MG63 (cell line): ENCODE measurements around the gene ZNF205. TPM values are rescaled to one million over a fixed set of nuclear protein-coding genes. Genes with fewer than 3 reads are reported as not detected.

Experiments
- DNase-seq: peaks from one replicate; pipeline ENCODE4 v3.0.0-alpha.2; 2020
- H3K27me3 ChIP-seq: fragments of 250-450 bp; sonication (Bioruptor Pico); 2 replicates; pipeline ENCODE4 v1.5.1; 2020; ENCODE audit warnings: mild to moderate bottlenecking, moderate library complexity
- H3K36me3 ChIP-seq: fragments of 250-450 bp; sonication (Bioruptor Pico); 2 replicates; pipeline ENCODE4 v1.5.1; 2020; ENCODE audit warnings: mild to moderate bottlenecking, moderate library complexity
- H3K4me3 ChIP-seq: fragments of 250-450 bp; sonication (Bioruptor Pico); 2 replicates; pipeline ENCODE4 v1.5.1; 2020; ENCODE audit warnings: mild to moderate bottlenecking, moderate library complexity
- H3K9me3 ChIP-seq: fragments of 250-450 bp; sonication (Bioruptor Pico); 2 replicates; pipeline ENCODE4 v1.5.1; 2020; ENCODE audit warnings: mild to moderate bottlenecking, moderate library complexity
- total RNA-seq: library from RNA; depleted of rRNA; stranded (reverse); fragments of >200 nt; shearing (Covaris generic); gene quantifications from 2 replicates; pipeline ENCODE4 v1.2.3, GENCODE V29; 2014; ENCODE audit warnings: low replicate concordance

The ZNF205 gene
- total RNA-seq, 1 experiment from 2014 or later = 22.6 TPM

DNA sequence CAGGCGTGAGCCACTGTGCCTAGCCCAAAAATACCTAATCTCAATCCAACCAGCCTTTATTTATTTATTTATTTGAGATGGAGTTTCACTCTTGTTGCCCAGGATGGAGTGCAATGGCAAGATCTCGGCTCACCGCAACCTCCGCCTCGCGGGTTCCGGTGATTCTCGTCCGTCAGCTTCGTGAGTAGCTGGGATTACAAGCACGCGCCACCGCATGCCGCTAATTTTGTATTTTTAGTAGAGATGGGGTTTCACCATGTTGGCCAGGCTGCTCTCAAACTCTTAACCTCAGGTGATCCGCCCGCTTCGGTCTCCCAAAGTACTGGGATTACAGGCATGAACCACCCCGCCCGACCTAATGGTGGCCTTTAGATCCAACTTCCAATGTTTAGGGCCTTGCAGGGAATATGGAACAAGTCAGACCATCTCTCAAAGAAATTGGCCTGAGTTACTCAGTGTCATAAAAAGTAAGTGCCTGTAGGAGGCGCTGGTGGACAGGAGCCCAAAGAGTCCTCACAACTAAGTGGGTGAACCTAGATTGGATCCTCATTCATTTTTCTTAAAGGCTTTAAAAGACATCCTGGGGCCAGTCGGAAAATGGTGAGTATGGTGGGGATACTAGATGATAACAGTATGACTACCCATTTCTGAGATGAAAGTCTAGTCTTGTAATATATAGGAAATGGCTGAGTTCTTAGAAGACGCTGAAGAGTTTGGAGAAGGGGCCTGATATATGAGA is 17.9 kb upstream of the ZNF205 start:
- DNase-seq = peak; percentile 12
- no peaks in the 10 kb centered on the region for H3K9me3 ChIP-seq

GRCh38 chr16:3095869-3096268 is 16.5 kb upstream of the ZNF205 start:
- Histone ChIP-seq H3K36me3 (no peaks in the 10 kb centered on the region), H3K9me3 (no peaks in the 10 kb centered on the region), H3K27me3 (no peaks in the 10 kb centered on the region; the same call in 1 of the 2 replicates), H3K4me3 (no peak overlapping the region)
- DNase-seq = no peak

More for the DNA sequence above, 17.9 kb upstream of the ZNF205 start:
- no peaks in the 10 kb centered on the region for H3K36me3 ChIP-seq
- no peaks in the 10 kb centered on the region; the same call in 1 of the 2 replicates for H3K27me3 ChIP-seq
- no peak overlapping the region for H3K4me3 ChIP-seq

- no peaks in the 10 kb centered on the region; the same call in 1 of the 2 replicates for H3K27me3 ChIP-seq
- no peaks in the 10 kb centered on the region for H3K9me3 ChIP-seq
- no peaks in the 10 kb centered on the region for H3K36me3 ChIP-seq
- H3K4me3 ChIP-seq = no peak overlapping the region
- DNase-seq = no peak
Measured at GRCh38 chr16:3096362-3096761, 16.0 kb upstream of the ZNF205 start.

- no peaks in the 10 kb centered on the region for H3K9me3 ChIP-seq
- H3K36me3 ChIP-seq = no peaks in the 10 kb centered on the region
- no peak overlapping the region for H3K4me3 ChIP-seq
- no peaks in the 10 kb centered on the region; the same call in 1 of the 2 replicates for H3K27me3 ChIP-seq
- DNase-seq = no peak
Measured at GRCh38 chr16:3097266-3097665, 15.1 kb upstream of the ZNF205 start.

GRCh38 chr16:3098459-3099394 is 13.7 kb upstream of the ZNF205 start, which contains the start of gene ZSCAN10:
Gene ZSCAN10, minus strand, starts transcription at chr16:3099294. Its CDS starts 6,357 bp downstream, at chr16:3092937.
- no peaks in the 10 kb centered on the region for H3K36me3 ChIP-seq
- no peak within 1 kb of the TSS for H3K4me3 ChIP-seq
- H3K9me3 ChIP-seq = no peaks in the 10 kb centered on the region
- H3K27me3 ChIP-seq = no peaks in the 10 kb centered on the region
- DNase-seq = no peak

GRCh38 chr16:3099395-3099731 is 13.0 kb upstream of the ZNF205 start:
- no peak overlapping the region for H3K4me3 ChIP-seq
- no peaks in the 10 kb centered on the region for H3K27me3 ChIP-seq
- H3K36me3 ChIP-seq = no peaks in the 10 kb centered on the region
- no peaks in the 10 kb centered on the region for H3K9me3 ChIP-seq
- DNase-seq = no peak

DNA sequence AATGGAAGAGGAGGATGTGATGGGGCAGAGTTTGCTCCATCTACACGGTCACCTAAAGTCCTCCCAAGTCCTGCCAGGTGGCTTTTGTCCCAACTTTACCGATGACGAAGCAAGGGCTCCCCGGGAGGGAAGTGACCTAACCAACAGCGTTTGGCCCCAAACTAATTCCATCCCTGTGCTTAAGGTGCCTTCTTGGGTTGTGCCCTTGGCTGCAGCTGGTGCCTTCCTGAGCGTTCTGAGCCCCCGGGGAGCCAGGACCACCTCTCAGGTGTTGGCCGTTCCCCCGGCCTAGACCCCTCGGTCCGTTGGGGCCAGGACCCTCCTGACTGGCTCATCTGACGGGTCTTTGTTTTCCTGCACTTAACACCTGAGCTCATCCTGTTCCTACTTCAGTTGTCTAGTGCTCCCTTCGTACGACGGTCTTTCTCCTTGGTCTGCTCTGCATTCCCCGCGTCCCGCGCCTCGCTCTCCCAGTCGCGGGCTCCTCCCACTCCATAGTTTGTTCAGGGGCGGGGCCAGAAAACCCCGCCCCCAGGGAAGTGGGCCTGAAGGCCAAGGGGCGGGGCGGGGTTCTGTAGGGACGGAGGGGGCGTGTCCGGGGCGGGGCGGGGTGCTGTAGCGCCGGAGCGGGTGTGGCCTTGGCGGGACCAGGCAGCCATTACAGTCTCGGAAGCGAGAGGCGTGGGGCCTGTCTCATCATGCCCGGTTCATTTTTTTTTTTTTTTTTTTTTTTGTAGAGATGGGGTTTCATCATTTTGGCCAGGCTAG is 12.5 kb upstream of the ZNF205 start:
- no peaks in the 10 kb centered on the region for H3K27me3 ChIP-seq
- no peaks in the 10 kb centered on the region for H3K9me3 ChIP-seq
- no peaks in the 10 kb centered on the region for H3K36me3 ChIP-seq
- DNase-seq = peak; percentile 91
- peak overlapping the region; percentile 11; the same call in 1 of the 2 replicates for H3K4me3 ChIP-seq

DNA sequence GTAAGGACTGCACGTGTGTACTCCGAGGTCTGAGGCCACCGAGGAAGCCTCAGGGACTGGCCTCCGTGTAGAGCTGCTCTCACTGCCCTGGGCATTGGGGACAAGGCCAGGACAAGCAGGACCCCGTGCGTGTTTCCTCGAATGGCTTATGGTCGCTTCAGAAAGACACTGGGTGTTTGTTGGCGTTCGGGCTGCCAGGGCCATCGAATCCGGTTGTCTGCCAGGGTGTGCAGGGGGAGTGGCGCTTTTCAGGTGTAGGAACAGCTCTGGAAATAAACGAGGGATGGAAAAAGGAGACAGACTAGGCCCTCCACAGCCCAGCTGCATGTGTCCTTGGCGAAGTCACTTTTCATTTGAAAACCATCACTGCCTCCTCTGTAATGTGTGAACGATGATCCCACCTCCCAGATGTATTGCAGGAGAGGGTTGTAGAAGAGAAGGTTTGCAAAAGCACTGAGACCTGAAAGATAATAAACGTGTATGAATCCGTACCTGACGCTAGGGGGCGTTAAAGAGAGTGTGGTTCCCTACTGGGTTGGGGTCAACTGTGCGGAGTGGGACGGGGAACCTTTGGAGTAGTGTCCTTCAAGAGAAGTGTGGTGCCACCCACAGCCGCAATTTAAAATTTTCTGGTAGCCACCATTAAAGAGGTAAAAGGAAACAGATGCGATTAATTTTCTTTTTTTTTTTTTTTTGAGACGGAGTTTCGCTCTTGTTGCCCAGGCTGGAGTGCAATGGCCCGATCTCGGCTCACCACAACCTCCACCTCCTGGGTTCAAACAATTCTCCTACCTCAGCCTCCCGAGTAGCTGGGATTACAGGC is 11.2 kb upstream of the ZNF205 start:
- H3K4me3 ChIP-seq = no peak overlapping the region; the same call in 1 of the 2 replicates
- no peak for DNase-seq

DNA sequence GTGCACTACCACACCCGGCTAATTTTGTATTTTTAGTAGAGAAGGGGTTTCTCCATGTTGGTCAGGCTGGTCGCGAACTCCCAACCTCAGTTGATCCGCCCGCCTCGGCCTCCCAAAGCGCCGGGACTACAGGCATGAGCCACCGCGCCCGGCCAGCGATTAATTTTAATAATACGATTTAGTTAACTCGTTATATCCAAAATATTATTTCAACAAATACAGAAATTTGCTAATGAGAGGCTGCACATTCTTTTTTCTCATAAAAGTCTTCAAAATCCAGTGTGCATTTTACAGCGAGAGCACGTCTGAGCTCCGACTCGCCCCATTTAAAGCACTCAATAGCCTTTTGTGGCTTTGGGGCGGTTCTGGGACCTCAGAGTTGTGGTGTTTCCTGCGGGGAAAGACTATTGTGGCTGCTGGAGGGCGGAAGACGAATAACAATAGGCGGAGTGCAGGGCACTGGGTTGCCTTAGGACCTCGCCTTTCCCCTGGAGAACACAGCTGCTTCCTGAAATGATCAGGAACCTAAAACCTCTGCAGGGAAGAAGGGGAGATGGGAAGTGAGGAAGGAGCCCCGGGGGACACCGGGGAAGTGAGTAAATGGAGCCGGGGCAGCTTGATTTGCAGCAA is 10.4 kb upstream of the ZNF205 start:
- Histone ChIP-seq H3K4me3 (no peak overlapping the region), H3K36me3 (no peaks in the 10 kb centered on the region), H3K9me3 (no peaks in the 10 kb centered on the region), H3K27me3 (no peaks in the 10 kb centered on the region)
- DNase-seq = no peak

More for the DNA sequence above, 11.2 kb upstream of the ZNF205 start:
- H3K36me3 ChIP-seq = no peaks in the 10 kb centered on the region
- H3K27me3 ChIP-seq = no peaks in the 10 kb centered on the region
- no peaks in the 10 kb centered on the region for H3K9me3 ChIP-seq

DNA sequence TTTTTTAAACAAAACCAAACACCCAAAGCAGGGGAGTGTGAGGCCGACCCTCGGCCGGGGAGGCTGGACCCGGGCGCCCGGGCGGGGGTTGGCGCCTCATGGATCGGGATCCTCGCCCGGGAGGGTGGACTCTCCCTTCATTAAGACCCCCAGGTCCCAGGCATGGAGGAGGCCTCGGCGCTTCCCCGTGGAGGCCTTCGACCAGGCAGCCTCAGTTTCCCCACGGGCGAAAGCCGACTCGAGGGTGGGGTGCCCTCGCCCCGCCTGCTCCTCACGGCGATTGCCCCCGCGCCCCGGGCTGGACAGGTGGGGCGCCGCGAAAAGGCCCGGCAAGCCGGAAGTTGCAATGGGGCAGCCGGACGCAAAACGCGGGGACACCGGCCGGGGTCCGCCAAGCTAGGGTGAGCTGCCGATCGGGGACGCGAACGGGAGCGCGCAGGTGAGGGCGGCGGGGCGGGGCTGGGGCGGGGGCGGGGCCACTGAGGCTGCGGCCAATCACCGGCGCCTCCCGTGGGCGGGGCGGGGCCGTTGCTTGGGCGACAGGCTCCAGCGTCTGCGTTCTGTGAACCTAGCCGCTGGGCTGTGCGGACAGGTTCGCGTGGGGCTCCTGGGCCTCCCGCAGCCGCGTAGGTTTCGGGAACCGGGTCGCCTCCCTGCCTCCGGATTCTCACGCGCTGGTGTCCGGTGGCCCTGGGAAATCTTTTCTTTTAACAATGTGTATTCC is 6.0 kb upstream of the ZNF205 start:
- H3K9me3 ChIP-seq = no peaks in the 10 kb centered on the region
- H3K27me3 ChIP-seq = no peaks in the 10 kb centered on the region
- H3K4me3 ChIP-seq = peak overlapping the region; percentile 69
- peak; percentile 96 for DNase-seq
- H3K36me3 ChIP-seq = no peaks in the 10 kb centered on the region

DNA sequence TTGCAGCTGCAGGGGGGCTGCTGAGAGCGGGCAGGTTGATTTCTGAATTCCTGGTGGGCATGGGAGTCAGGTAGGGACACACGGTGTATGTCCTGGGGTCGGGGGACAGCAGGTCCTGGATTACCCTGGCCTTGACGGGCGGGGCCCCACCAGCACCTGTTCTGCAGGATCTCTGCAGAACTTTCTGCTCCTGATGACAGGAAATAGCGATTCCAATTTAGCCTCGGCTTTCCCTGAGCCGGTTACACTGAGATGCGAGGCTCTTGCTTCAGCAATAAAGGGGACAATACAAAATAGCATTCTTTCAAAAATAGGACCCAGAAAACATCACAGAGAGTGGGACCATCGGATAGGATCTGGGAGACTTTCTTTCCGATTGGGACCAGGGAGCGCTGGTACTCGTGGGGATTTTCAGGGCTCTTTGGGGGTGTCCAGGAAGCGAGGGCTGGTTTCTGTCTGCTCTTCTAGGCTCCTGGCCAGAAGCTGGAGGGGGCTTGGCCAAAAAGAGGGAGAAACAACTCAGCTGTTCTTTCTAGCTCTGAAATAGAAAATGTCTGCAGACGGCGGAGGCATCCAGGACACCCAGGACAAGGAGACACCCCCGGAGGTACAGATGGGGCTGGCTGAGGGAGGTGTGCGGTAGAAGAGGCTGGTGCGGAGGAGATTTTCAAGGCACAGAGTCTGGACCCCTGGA is 642 bp downstream of the ZNF205 start:
- H3K9me3 ChIP-seq = no peaks in the 10 kb centered on the region
- no peaks in the 10 kb centered on the region for H3K27me3 ChIP-seq
- peak overlapping the region; percentile 85 for H3K4me3 ChIP-seq
- H3K36me3 ChIP-seq = peaks cover 22% of the 10 kb centered on the region
- no peak for DNase-seq

DNA sequence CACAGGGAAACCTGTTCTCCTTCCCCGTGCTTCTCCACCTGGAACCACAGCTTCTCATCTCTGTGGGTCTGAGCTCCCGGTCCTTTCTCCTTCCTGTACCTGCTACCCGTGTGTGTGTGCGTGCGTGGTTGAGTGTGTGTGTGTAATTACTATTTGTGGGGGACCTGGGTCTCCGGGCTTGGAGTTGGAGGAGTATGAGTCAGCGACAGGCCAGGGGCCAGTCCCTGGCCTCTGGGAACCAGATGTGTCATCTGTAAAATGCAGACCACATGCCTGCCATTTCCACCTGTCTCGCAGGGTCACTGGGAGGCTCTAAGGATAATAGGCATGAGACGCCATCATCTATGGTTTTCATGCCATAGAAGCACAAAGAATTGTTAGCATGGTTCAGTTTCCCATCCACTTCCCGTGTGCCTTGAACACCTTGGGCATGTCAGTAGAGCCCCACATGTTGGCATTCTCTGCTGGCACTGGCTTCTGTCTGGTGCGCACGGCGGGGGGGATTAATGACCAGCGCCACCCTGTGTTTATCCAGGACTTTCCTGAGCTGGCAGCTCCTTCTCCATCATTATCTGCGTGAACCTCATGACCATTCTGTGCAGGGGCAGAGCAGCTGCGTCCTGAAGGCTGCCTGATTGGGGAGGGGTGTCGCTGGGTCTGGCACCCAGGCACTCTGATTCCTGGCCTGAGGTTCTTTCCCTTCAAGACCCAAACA is 1.5 kb downstream of the ZNF205 start:
- peaks cover 22% of the 10 kb centered on the region for H3K36me3 ChIP-seq
- peak overlapping the region; percentile 85 for H3K4me3 ChIP-seq
- H3K27me3 ChIP-seq = no peaks in the 10 kb centered on the region
- peak; percentile 36 for DNase-seq
- H3K9me3 ChIP-seq = no peaks in the 10 kb centered on the region

GRCh38 chr16:3115003-3115402 is 2.6 kb downstream of the ZNF205 start:
- no peaks in the 10 kb centered on the region for H3K9me3 ChIP-seq
- no peaks in the 10 kb centered on the region for H3K27me3 ChIP-seq
- no peak overlapping the region for H3K4me3 ChIP-seq
- H3K36me3 ChIP-seq = peaks cover 32% of the 10 kb centered on the region
- DNase-seq = no peak

GRCh38 chr16:3115561-3115960 is 3.2 kb downstream of the ZNF205 start:
- Histone ChIP-seq H3K9me3 (no peaks in the 10 kb centered on the region), H3K36me3 (peaks cover 34% of the 10 kb centered on the region), H3K27me3 (no peaks in the 10 kb centered on the region), H3K4me3 (no peak overlapping the region)
- no peak for DNase-seq
